GM13977 (cell line): ENCODE data around the gene MTCL1.

Source experiments
- DNase-seq: peaks from one replicate; pipeline ENCODE4 v3.0.0; 2012; ENCODE audit warnings: low spot score
- in situ Hi-C: fragments of 300-500 bp; cut with MboI; formaldehyde crosslinking; loops from one replicate; pipeline ENCODE4 v1.12.0; 2022; ENCODE audit warnings: low sequenced_read_pairs, low pct_unique_long_range_greater_than_20kb, mixed read lengths, inconsistent platforms; ENCODE audit not compliant: unreplicated experiment
- TF ChIP-seq, protein P1 (sequence below): IDR thresholded peaks from 2 replicates; pipeline ENCODE4 v1.5.1; 2012; ENCODE audit warnings: mild to moderate bottlenecking, control low read depth; ENCODE audit not compliant: insufficient read depth; ENCODE audit errors: extremely low read depth, missing control alignments

The MTCL1 gene

DNA sequence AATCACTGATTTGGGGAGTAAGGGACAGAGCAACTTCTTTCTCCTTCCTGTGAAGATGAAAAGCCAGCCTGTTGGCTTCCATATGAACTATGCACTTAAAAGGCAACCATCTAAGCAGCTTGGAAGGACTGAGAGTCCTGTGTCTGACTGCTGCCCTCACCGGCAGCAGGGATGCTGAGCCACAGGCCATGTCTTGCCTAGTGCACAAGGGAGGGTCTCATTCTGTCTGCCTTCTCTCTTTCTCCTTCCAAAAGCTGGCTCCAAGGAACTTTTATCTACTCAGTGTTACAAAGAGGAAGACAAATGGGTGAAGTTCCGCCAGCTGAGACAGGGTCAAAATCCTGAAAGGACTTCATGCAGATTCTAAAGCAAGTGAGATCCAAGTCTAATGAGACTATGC, 146.3 kb downstream of the MTCL1 start:
- no peak for DNase-seq
- in situ Hi-C loops = no loop called here
- TF ChIP-seq, protein P1, sequence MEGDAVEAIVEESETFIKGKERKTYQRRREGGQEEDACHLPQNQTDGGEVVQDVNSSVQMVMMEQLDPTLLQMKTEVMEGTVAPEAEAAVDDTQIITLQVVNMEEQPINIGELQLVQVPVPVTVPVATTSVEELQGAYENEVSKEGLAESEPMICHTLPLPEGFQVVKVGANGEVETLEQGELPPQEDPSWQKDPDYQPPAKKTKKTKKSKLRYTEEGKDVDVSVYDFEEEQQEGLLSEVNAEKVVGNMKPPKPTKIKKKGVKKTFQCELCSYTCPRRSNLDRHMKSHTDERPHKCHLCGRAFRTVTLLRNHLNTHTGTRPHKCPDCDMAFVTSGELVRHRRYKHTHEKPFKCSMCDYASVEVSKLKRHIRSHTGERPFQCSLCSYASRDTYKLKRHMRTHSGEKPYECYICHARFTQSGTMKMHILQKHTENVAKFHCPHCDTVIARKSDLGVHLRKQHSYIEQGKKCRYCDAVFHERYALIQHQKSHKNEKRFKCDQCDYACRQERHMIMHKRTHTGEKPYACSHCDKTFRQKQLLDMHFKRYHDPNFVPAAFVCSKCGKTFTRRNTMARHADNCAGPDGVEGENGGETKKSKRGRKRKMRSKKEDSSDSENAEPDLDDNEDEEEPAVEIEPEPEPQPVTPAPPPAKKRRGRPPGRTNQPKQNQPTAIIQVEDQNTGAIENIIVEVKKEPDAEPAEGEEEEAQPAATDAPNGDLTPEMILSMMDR = no peak

GRCh38 chr18:8854550-8854949, 149.2 kb downstream of the MTCL1 start:
- in situ Hi-C loops = no loop called here
- DNase-seq = no peak
- TF ChIP-seq, protein P1 = no peak

GRCh38 chr18:8854962-8855361, 149.6 kb downstream of the MTCL1 start:
- TF ChIP-seq, protein P1 = no peak
- no peak for DNase-seq
- in situ Hi-C loops = no loop called here

GRCh38 chr18:8856212-8856611, 150.9 kb downstream of the MTCL1 start:
- DNase-seq = no peak
- in situ Hi-C loops = no loop called here
- TF ChIP-seq, protein P1 = no peak

DNA sequence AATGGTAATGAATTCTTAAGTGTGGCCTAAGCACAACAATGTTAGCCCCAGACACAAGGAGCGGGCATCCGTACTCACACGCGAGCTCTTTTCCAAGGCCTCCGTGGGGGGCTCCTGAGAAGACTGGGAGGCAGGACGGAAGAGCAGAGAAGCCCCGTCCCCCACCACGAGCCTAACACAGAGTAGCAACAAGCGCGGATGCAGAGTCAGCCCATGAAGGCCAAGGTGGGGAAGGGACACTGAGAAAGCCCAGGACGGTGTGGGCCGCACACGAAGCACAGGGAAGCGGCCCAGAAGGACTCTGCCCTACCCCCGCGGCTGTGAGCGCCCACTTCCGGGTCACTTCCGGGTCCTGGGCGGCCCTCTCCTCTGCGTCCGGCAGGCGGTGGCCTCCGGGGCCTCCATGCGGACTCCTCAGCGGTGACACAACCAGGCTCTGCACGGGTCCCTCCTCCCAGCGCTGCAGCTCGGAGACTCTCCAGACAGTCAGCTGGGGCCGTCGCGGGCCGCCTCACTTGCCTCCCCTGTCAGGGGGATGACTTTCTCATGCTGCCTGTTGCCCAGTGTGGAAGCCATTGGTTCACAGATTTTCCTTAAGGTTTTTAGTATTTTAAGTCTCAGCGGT, 151.5 kb downstream of the MTCL1 start:
- TF ChIP-seq, protein P1 = no peak
- in situ Hi-C loops = no loop called here
- DNase-seq = no peak

- DNase-seq = no peak
- in situ Hi-C loops = no loop called here
- TF ChIP-seq, protein P1 = no peak
Observed at GRCh38 chr18:8857806-8858205, 152.4 kb downstream of the MTCL1 start.
